Epithelial cell of esophagus (primary cell): ENCODE data around the gene MT1A.

ENCODE experiments used
- DNase-seq: peaks from one replicate; pipeline ENCODE4 v3.0.0; 2010; ENCODE audit warnings: low read depth
- H3K4me3 ChIP-seq: 2 replicates; pipeline ENCODE4 v1.5.1; 2011; ENCODE audit warnings: mild to moderate bottlenecking, low read length, control low read depth
- TF ChIP-seq, protein P1 (sequence below): IDR thresholded peaks from 2 replicates; pipeline ENCODE4 v1.5.1; 2011; ENCODE audit warnings: low read depth, mild to moderate bottlenecking, low read length, control low read depth, inconsistent platforms; ENCODE audit not compliant: insufficient read depth; ENCODE audit errors: missing control alignments

Gene MT1A

GRCh38 chr16:56637814-56638750 lies at the start of gene MT1A:
Gene MT1A, plus strand, starts transcription at chr16:56638666. Its CDS starts 73 bp downstream, at chr16:56638739.
- DNase-seq = no peak
- TF ChIP-seq, protein P1, sequence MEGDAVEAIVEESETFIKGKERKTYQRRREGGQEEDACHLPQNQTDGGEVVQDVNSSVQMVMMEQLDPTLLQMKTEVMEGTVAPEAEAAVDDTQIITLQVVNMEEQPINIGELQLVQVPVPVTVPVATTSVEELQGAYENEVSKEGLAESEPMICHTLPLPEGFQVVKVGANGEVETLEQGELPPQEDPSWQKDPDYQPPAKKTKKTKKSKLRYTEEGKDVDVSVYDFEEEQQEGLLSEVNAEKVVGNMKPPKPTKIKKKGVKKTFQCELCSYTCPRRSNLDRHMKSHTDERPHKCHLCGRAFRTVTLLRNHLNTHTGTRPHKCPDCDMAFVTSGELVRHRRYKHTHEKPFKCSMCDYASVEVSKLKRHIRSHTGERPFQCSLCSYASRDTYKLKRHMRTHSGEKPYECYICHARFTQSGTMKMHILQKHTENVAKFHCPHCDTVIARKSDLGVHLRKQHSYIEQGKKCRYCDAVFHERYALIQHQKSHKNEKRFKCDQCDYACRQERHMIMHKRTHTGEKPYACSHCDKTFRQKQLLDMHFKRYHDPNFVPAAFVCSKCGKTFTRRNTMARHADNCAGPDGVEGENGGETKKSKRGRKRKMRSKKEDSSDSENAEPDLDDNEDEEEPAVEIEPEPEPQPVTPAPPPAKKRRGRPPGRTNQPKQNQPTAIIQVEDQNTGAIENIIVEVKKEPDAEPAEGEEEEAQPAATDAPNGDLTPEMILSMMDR = no peak
- peak within 1 kb of the TSS; percentile 25 for H3K4me3 ChIP-seq

DNA sequence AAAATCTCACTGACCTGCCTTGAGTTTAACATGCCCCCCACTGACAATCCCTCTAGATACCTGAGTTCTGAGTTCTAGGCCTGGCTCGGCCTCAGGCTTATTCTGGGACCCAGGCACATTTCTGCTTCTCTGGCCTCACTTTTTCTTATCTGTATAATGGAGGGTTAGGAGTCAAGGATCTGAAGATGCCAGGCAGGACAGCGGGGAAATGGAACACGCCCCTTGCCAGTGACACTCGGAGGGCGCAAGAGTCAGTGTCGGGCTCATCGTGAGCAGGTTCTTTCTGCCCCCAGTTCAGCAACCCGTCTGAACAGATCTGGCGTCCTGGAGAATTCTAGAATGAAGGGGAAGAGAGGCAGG lies 49.7 kb upstream of the MT1A start:
- TF ChIP-seq, protein P1 = no peak
- H3K4me3 ChIP-seq = no peak overlapping the region
- no peak for DNase-seq

GRCh38 chr16:56589141-56590039 lies 49.1 kb upstream of the MT1A start, which contains the start of gene MT3:
Gene MT3, plus strand, starts transcription at chr16:56589528. Its CDS starts 63 bp downstream, at chr16:56589591.
- DNase-seq = peak; percentile 32
- no peak within 1 kb of the TSS for H3K4me3 ChIP-seq
- TF ChIP-seq, protein P1 = no peak

- TF ChIP-seq, protein P1 = no peak
- no peak overlapping the region for H3K4me3 ChIP-seq
- no peak for DNase-seq
These were observed 46.9 kb upstream of the MT1A start for GRCh38 chr16:56591377-56592060.

DNA sequence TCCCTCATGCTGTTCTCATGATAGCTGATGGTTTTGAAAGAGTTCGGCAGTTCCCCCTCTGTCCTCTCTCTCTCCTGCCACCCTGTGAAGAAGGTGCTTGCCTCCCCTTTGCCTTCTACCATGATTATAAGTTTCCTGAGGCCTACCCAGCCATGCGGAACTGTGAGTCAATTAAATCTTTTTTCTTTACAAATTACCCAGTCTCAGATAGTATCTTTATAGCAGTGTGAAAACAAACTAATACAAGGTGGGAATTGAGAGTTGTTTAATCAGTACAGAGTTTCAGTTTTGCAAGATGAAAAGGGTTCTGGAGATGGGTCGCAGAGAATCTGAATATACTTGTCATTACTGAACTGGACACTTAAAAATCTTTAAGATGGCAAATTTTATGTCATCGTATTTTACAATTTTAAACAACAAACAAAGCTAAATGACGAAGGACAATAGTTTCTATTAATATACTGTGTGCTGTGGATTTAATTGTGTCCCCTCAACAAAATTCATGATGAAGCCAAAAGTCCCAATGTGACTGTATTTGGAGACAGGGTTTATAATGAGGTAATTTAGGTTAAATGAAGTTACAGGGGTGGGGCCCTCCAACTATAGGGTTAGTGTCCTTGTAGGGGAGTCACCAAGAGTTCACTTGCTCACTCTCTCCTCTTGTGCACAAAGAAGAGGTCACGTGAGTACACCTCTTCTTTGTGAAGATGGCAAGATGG lies 44.7 kb upstream of the MT1A start:
- H3K4me3 ChIP-seq = no peak overlapping the region
- TF ChIP-seq, protein P1 = no peak
- DNase-seq = no peak

GRCh38 chr16:56594292-56594619 lies 44.2 kb upstream of the MT1A start:
- TF ChIP-seq, protein P1 = no peak
- H3K4me3 ChIP-seq = no peak overlapping the region
- DNase-seq = no peak
